ENCODE results near the gene NACAD.

DNA sequence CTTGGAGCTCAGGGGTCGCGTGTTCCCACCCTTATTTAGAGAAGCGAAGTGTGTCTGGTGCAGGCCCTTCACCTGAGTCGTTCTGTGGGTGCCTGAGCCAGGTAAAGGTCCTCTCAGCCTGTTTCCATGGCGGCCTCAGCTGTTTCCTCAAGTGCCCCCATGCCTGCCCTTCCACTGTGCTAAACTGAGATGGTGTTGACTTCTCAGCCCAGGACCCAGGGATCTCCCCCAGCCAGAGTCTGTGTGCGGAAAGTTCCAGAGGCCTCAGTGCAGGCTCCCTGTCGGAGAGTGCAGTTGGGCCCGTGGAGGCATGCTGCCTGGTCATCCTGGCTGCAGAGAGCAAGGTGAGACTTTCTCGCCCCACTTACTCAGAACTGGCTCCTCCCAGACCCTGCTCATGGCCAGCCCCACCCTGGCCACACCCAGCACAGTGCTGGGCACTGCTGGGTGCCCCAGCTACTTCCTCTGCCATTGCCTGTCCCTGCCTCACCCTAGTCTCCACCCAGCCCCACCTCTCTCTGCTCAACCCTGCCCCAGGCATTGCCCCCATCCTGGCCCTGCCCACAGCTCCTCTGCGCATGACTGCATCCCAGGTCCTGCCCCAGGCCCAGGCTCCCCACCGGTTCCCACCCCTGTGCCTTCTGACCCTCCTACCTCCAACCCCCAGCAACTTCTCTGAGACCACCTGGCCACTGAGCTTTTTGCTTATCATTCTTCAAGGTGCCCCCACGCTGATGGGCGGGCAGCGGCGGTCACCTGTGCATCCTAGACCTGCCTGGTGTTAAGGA lies 20.3 kb downstream of the NACAD start:
- TF ChIP-seq, protein P1, sequence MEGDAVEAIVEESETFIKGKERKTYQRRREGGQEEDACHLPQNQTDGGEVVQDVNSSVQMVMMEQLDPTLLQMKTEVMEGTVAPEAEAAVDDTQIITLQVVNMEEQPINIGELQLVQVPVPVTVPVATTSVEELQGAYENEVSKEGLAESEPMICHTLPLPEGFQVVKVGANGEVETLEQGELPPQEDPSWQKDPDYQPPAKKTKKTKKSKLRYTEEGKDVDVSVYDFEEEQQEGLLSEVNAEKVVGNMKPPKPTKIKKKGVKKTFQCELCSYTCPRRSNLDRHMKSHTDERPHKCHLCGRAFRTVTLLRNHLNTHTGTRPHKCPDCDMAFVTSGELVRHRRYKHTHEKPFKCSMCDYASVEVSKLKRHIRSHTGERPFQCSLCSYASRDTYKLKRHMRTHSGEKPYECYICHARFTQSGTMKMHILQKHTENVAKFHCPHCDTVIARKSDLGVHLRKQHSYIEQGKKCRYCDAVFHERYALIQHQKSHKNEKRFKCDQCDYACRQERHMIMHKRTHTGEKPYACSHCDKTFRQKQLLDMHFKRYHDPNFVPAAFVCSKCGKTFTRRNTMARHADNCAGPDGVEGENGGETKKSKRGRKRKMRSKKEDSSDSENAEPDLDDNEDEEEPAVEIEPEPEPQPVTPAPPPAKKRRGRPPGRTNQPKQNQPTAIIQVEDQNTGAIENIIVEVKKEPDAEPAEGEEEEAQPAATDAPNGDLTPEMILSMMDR (IDR thresholded peaks at IDR 0.05; ENCODE audit: insufficient read depth, low read depth, low read length) = no peak
- TF ChIP-seq EZH2 (IDR thresholded peaks at IDR 0.05; ENCODE audit: insufficient read depth, low read length) = no peak

All from astrocyte (in vitro differentiated cells and primary cell).